NCI-H510A treated with DMSO at 0.1 percent for 48 hours (cell line): ENCODE measurements around the gene NOTCH2NLA.
"Not testable (repeated sequence)": the region's sequence is repeated elsewhere in the genome, so short reads cannot be mapped to it uniquely, and the experiment has no call there.

Experiments used
- DNase-seq: peaks from one replicate; lab custom pipeline; 2025; lab: John Stamatoyannopoulos, UW

The NOTCH2NLA gene

GRCh38 chr1:146167273-146167672 lies 61.5 kb downstream of the NOTCH2NLA start:
- DNase-seq: not testable (repeated sequence)

GRCh38 chr1:146144465-146144864 lies 84.4 kb downstream of the NOTCH2NLA start, which contains the start of gene NBPF10:
Gene NBPF10, minus strand, starts transcription at chr1:146144804. Its CDS starts 35 bp downstream, at chr1:146144769.
- DNase-seq: not testable (repeated sequence)
